Measurements from ENCODE around the gene NF1. TPM values are rescaled to one million over a fixed set of nuclear protein-coding genes. Genes with fewer than 3 reads are reported as not detected.

NF1 gene
- total and polyA plus RNA-seq, 2 donors (not counting 1 experiment from before 2014, with no cell fraction given), result 10.8 to 27.7 TPM

- Mint-ChIP-seq H3K27me3 (no peaks in the 10 kb centered on the region), H3K27ac (no peak overlapping the region), H3K4me3 (no peak overlapping the region), H3K9me3 (ENCODE audit: insufficient read depth) (no peaks in the 10 kb centered on the region), H3K4me1 (peaks cover 7% of the 10 kb centered on the region)
- H3K9ac ChIP-seq (ENCODE audit: low read length), result no peak overlapping the region
- no peaks in the 10 kb centered on the region for H3K9me3 ChIP-seq (ENCODE audit: control extremely low read depth in 1 of 3, control insufficient read depth in 2 of 3, insufficient read depth in 1 of 3, low read length in 2 of 3)
- H4K20me1 ChIP-seq (ENCODE audit: control insufficient read depth, insufficient read depth, low read length, poor library complexity, severe bottlenecking), result no peaks in the 10 kb centered on the region
- no peaks in the 10 kb centered on the region for H3K27me3 ChIP-seq (replicated peaks in 1 of 4; ENCODE audit: control extremely low read depth in 1 of 4, control insufficient read depth in 3 of 4, insufficient read depth in 4 of 4, low read length in 3 of 4)
- CTCF ChIA-PET, result no interaction called here
- H2AFZ ChIP-seq (ENCODE audit: insufficient read depth, low read depth, low read length, poor library complexity, severe bottlenecking), result no peak overlapping the region
- no peak overlapping the region for H3K27ac ChIP-seq (ENCODE audit: low read length in 2 of 2)
- H3K4me2 ChIP-seq (replicated peaks; ENCODE audit: low read depth, low read length, poor library complexity, severe bottlenecking), result no peak overlapping the region
- ATAC-seq (ENCODE audit: low read depth) (no peak), DNase-seq (no peak)
- no CpG with 5 or more reads among the region's 3 CpGs for WGBS (ENCODE audit: insufficient coverage)
- no peak overlapping the region for H3K4me3 ChIP-seq (ENCODE audit: control extremely low read depth in 1 of 5, extremely low read depth in 1 of 5, insufficient read depth in 1 of 5, low read depth in 2 of 5, low read length in 4 of 5)
- intact Hi-C loops (cut with micrococcal nuclease), result no loop called here
- no peaks in the 10 kb centered on the region for H3K79me2 ChIP-seq (ENCODE audit: control insufficient read depth, insufficient read depth, low read length)
- no peaks in the 10 kb centered on the region for H3K36me3 ChIP-seq (replicated peaks in 1 of 2; ENCODE audit: control extremely low read depth in 1 of 2, control insufficient read depth in 1 of 2, extremely low read depth in 1 of 2, insufficient read depth in 2 of 2, low read length in 1 of 2)
- POLR2A ChIA-PET, result no interaction called here
- TF ChIP-seq EZH2 (IDR thresholded peaks at IDR 0.05; ENCODE audit: borderline replicate concordance, insufficient read depth, low read depth, low read length, poor library complexity, severe bottlenecking) (no peak), CTCF (IDR thresholded peaks at IDR 0.05) (no peak)
- peaks cover 0 to 5% of the 10 kb centered on the region in 2 donors for H3K4me1 ChIP-seq (ENCODE audit: control insufficient read depth in 2 of 2, insufficient read depth in 2 of 2, low read length in 2 of 2)
Measured at GRCh38 chr17:31062346-31062745, 32.4 kb upstream of the NF1 start.

DNA sequence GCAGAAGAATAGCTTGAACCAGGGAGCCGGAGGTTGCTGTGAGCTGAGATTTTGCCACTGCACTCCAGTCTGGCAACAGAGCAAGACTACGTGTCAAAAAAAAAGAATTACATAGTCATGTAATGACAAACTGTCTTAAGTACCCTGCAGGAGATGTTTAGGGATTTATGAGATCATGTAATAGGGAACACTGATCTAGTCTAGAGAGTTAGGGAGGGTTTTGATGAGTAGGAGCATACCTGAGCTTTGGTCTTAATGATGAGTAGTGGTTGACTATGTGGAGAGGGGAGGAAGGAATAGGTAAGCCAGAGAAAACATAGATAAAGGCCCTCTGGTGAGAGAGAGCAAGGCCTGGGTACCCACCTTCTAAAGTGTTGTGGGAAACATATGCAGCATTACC is 30.1 kb upstream of the NF1 start:
- Mint-ChIP-seq H3K9me3 (ENCODE audit: insufficient read depth) (no peaks in the 10 kb centered on the region), H3K27me3 (no peaks in the 10 kb centered on the region), H3K27ac (no peak overlapping the region), H3K4me1 (peaks cover 3% of the 10 kb centered on the region), H3K4me3 (no peak overlapping the region)
- H3K9ac ChIP-seq (ENCODE audit: low read length), result no peak overlapping the region
- H3K36me3 ChIP-seq (replicated peaks in 1 of 2; ENCODE audit: control extremely low read depth in 1 of 2, control insufficient read depth in 1 of 2, extremely low read depth in 1 of 2, insufficient read depth in 2 of 2, low read length in 1 of 2), result no peaks in the 10 kb centered on the region
- no peak overlapping the region for H3K4me2 ChIP-seq (replicated peaks; ENCODE audit: low read depth, low read length, poor library complexity, severe bottlenecking)
- H3K9me3 ChIP-seq (ENCODE audit: control extremely low read depth in 1 of 3, control insufficient read depth in 2 of 3, insufficient read depth in 1 of 3, low read length in 2 of 3), result no peaks in the 10 kb centered on the region
- DNase-seq (no peak), ATAC-seq (ENCODE audit: low read depth) (no peak)
- H2AFZ ChIP-seq (ENCODE audit: insufficient read depth, low read depth, low read length, poor library complexity, severe bottlenecking), result no peak overlapping the region
- 90% methylated on average over 2 of the region's 2 CpGs for WGBS (ENCODE audit: insufficient coverage)
- intact Hi-C loops (cut with micrococcal nuclease), result no loop called here
- no peaks in the 10 kb centered on the region for H4K20me1 ChIP-seq (ENCODE audit: control insufficient read depth, insufficient read depth, low read length, poor library complexity, severe bottlenecking)
- H3K4me1 ChIP-seq (ENCODE audit: control insufficient read depth in 2 of 2, insufficient read depth in 2 of 2, low read length in 2 of 2), result no peaks in the 10 kb centered on the region
- CTCF ChIA-PET, result interaction anchor here (0.6 kb wide), 1 partner anchor 153 kb away, joined by 4 read pairs; no protein-coding TSS in a partner anchor
- H3K27ac ChIP-seq (ENCODE audit: low read length in 2 of 2), result no peak overlapping the region
- H3K27me3 ChIP-seq (replicated peaks in 1 of 4; ENCODE audit: control extremely low read depth in 1 of 4, control insufficient read depth in 3 of 4, insufficient read depth in 4 of 4, low read length in 3 of 4), result no peaks in the 10 kb centered on the region
- TF ChIP-seq CTCF (IDR thresholded peaks at IDR 0.05), result no peak
- TF ChIP-seq EZH2 (IDR thresholded peaks at IDR 0.05; ENCODE audit: borderline replicate concordance, insufficient read depth, low read depth, low read length, poor library complexity, severe bottlenecking), result no peak
- no peaks in the 10 kb centered on the region for H3K79me2 ChIP-seq (ENCODE audit: control insufficient read depth, insufficient read depth, low read length)
- no peak overlapping the region for H3K4me3 ChIP-seq (ENCODE audit: control extremely low read depth in 1 of 5, extremely low read depth in 1 of 5, insufficient read depth in 1 of 5, low read depth in 2 of 5, low read length in 4 of 5)
- POLR2A ChIA-PET, result interaction anchor here (0.7 kb wide), 1 partner anchor 107 kb away, joined by 6 read pairs; no protein-coding TSS in a partner anchor
